22Rv1 (cell line): ENCODE data around the gene RNF39.

Experiments
- H3K27ac ChIP-seq: fragments of 450-650 bp; 2 replicates; pipeline ENCODE4 v1.5.1; 2017
- CTCF ChIP-seq: fragments of 450-650 bp; IDR thresholded peaks from 2 replicates; pipeline ENCODE4 v1.5.1; 2017; ENCODE audit warnings: mild to moderate bottlenecking
- ZFX ChIP-seq: fragments of 450-650 bp; IDR thresholded peaks from 2 replicates; pipeline ENCODE4 v1.6.1; 2017; ENCODE audit warnings: antibody characterized with exemption, borderline replicate concordance

The RNF39 gene

GRCh38 chr6:30101444-30102413, 26.2 kb upstream of the RNF39 start:
- H3K27ac ChIP-seq = peak overlapping the region; percentile 39; the same call in 1 of the 2 replicates
- TF ChIP-seq CTCF (peak; percentile 39), ZFX (no peak)

GRCh38 chr6:30100585-30101443, 25.2 kb upstream of the RNF39 start:
- peak overlapping the region; percentile 39; the same call in 1 of the 2 replicates for H3K27ac ChIP-seq
- peak; percentile 20; the same call in 1 of the 2 replicates for TF ChIP-seq CTCF
- TF ChIP-seq ZFX = no peak

GRCh38 chr6:30100154-30100553, 24.6 kb upstream of the RNF39 start:
- no peak overlapping the region for H3K27ac ChIP-seq
- TF ChIP-seq CTCF = no peak
- no peak for TF ChIP-seq ZFX

- TF ChIP-seq ZFX (no peak), CTCF (no peak)
- no peak overlapping the region for H3K27ac ChIP-seq
Observed at GRCh38 chr6:30097902-30098768, 22.6 kb upstream of the RNF39 start.

- H3K27ac ChIP-seq = no peak overlapping the region
- TF ChIP-seq CTCF = no peak
- no peak for TF ChIP-seq ZFX
Observed at GRCh38 chr6:30096829-30097228, 21.3 kb upstream of the RNF39 start.

- no peak overlapping the region for H3K27ac ChIP-seq
- no peak for TF ChIP-seq CTCF
- TF ChIP-seq ZFX = no peak
Observed at GRCh38 chr6:30093951-30094661, 18.5 kb upstream of the RNF39 start.
